ENCODE results near the gene FASTKD2.

DNA sequence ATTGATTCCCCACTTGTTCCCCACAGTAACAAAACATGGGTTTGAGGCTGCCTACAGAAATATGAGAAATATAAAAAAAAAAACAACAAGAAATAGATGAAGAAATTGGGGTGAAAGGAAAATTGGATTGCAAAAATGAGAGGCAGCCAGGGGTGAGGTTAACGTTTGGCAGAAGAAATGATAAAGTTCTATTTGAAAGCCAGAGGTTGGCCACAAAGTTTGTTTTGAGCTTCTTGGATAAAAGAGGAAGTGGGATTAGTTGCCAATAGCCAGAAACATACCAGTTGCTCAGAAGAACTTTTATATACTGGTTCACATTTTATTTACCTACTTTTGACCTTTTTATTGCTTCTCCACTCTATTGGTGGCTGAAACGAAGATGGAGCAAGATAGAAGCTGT is 67.5 kb downstream of the FASTKD2 start:
- TF ChIP-seq, protein P1, sequence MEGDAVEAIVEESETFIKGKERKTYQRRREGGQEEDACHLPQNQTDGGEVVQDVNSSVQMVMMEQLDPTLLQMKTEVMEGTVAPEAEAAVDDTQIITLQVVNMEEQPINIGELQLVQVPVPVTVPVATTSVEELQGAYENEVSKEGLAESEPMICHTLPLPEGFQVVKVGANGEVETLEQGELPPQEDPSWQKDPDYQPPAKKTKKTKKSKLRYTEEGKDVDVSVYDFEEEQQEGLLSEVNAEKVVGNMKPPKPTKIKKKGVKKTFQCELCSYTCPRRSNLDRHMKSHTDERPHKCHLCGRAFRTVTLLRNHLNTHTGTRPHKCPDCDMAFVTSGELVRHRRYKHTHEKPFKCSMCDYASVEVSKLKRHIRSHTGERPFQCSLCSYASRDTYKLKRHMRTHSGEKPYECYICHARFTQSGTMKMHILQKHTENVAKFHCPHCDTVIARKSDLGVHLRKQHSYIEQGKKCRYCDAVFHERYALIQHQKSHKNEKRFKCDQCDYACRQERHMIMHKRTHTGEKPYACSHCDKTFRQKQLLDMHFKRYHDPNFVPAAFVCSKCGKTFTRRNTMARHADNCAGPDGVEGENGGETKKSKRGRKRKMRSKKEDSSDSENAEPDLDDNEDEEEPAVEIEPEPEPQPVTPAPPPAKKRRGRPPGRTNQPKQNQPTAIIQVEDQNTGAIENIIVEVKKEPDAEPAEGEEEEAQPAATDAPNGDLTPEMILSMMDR (IDR thresholded peaks at IDR 0.05; ENCODE audit: low read length) = no peak
- TF ChIP-seq EZH2 (IDR thresholded peaks at IDR 0.05; ENCODE audit: borderline replicate concordance, low read length) = no peak

All from OCI-LY1 (cell line).